Activated CD8-positive, alpha-beta memory T cell treated with anti-CD3 and anti-CD28 coated beads, Interleukin-2, amount 10 ng/mL, durations not matched to agents 7 days and 5 days (primary cell): Measurements from ENCODE around the gene PTX4. TPM values are rescaled to one million over a fixed set of nuclear protein-coding genes. Genes with fewer than 3 reads are reported as not detected.

Experiments used
- ATAC-seq: fragments of 150-1000 bp; cut with Tn5 transposase; one replicate; pipeline ENCODE4 v1.10.0; 2021; ENCODE audit warnings: moderate library complexity
- CTCF ChIA-PET: fragments of 350-600 bp; sonication (Branson Sonifier 250); formaldehyde crosslinking; loops from one replicate; lab custom pipeline; 2021; ENCODE audit warnings: antibody characterized with exemption; lab: Charles Lee
- DNase-seq: peaks from one replicate; pipeline ENCODE4 v3.0.0-alpha.2; 2020
- H3K27ac Mint-ChIP-seq: one replicate; pipeline ENCODE4 v1.8.0; 2021; ENCODE audit warnings: mild to moderate bottlenecking, mixed read lengths
- H3K27me3 Mint-ChIP-seq: one replicate; pipeline ENCODE4 v1.8.0; 2021; ENCODE audit warnings: mixed read lengths
- H3K36me3 Mint-ChIP-seq: one replicate; pipeline ENCODE4 v1.8.0; 2021; ENCODE audit warnings: mild to moderate bottlenecking, mixed read lengths
- H3K4me1 Mint-ChIP-seq: one replicate; pipeline ENCODE4 v1.8.0; 2021; ENCODE audit warnings: mixed read lengths
- H3K4me3 Mint-ChIP-seq: one replicate; pipeline ENCODE4 v1.8.0; 2021; ENCODE audit warnings: mild to moderate bottlenecking, moderate library complexity, mixed read lengths
- H3K9me3 Mint-ChIP-seq: one replicate; pipeline ENCODE4 v1.8.0; 2022; ENCODE audit warnings: low read depth, mixed read lengths
- total RNA-seq, 2 experiments: library from RNA; stranded (reverse); gene quantifications; one replicate each; pipeline ENCODE4 v1.2.3, GENCODE V29; 2021

Gene PTX4, protein sequence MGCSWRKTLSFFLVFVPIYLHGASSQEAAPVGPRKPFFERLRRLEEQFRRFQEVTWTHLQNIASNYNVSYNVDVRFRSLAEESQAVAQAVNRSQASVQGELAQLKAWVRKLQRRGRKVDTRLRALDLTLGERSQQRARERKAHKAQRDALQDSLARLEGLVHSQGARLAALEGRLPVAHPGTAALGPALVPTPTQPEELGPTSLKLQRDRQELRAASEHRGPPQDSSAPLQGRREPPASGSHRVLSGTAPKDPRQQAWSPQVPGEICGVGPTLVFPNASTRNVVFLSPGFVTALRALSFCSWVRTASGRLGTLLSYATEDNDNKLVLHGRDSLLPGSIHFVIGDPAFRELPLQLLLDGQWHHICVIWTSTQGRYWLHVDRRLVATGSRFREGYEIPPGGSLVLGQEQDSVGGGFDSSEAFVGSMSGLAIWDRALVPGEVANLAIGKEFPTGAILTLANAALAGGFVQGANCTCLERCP
- total RNA-seq, result not detected

DNA sequence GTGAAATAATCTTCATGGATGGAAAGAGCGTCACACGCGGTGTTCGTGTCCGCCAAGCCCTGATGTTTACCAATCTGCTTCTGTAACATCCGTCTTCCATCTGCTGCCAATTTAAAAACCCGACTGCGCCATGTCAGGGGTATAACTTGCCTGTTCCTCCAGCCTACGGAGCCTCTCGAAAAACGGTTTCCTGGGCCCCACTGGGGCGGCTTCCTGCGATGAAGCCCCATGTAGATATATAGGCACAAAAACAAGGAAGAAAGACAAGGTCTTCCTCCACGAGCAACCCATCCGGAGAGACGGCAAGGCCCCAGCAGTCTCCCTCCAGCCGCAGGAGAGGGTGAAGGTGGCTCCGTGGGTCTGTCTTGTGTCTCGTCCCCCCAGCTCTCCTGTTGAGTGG is at the start of gene PTX4:
TSS of gene PTX4 (minus strand) at position 326 of the 400 bp plus-strand sequence. CDS start at position 291, 35 bp downstream.
- Mint-ChIP-seq H3K27me3 (no peaks in the 10 kb centered on the region), H3K4me3 (no peak within 1 kb of the TSS), H3K9me3 (no peaks in the 10 kb centered on the region), H3K27ac (no peak within 1 kb of the TSS), H3K4me1 (peaks cover 8% of the 10 kb centered on the region), H3K36me3 (no peaks in the 10 kb centered on the region)
- ATAC-seq (no peak), DNase-seq (no peak)
- CTCF ChIA-PET, result no interaction called here

DNA sequence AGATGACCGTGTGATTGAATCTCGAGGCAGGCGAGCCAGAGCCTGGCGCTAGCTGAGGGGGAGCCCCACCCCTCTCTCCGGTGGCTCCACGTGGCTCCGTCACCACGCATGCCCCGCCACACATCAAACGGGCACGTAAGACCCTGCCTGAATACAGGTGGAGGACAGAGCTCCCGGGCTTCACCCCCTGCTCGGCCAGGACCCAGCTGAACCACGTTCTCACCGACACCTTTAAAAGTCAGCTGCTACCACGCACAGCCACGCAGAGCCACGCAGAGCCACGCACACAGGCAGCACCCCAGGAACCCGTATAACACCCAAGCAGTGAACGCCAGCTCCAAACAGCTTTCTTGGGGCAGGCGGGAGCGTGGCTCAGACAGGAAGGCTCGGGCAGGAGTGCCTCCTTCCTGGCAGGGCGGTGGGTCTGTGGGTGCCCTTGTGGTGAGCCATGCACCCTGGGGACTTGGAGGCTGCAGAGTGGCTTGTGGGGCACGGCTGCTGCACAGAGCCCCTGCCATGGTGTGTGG is 49.1 kb upstream of the PTX4 start:
- H3K4me1 Mint-ChIP-seq, result peaks cover 60% of the 10 kb centered on the region
- peaks cover 32% of the 10 kb centered on the region for H3K36me3 Mint-ChIP-seq
- H3K27me3 Mint-ChIP-seq, result no peaks in the 10 kb centered on the region
- peak overlapping the region; percentile 45 for H3K4me3 Mint-ChIP-seq
- no peaks in the 10 kb centered on the region for H3K9me3 Mint-ChIP-seq
- peak overlapping the region; percentile 61 for H3K27ac Mint-ChIP-seq
- DNase-seq (peak; percentile 58), ATAC-seq (no peak)
- CTCF ChIA-PET, result interaction anchor here (1.2 to 1.6 kb wide), 3 partner anchors 10 to 168 kb away, joined by 3 to 5 read pairs (median 4); partner anchors contain the start of gene MAPK8IP3

DNA sequence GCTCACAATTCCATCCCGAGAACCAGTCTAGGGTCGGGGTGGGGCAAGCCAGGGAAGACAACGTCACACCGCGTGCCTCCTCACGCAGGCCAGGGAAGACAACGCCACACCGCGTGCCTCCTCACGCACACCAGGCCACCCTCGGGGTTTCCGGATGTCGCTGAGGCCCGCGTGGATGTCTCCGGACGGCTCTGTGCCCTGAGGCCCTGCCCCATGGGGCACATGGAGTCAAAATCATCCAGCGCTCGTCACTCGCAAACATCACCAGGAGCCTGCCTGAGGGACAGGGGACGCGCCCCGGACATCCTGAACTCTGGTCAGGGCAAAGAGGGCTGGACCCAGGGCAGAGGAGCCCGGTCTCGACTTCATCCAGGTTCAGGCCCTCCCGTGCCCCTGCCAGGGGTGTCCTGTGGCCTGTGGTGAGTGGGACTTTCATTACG is 48.4 kb upstream of the PTX4 start:
- Mint-ChIP-seq H3K27me3 (no peaks in the 10 kb centered on the region), H3K9me3 (no peaks in the 10 kb centered on the region), H3K4me1 (peaks cover 56% of the 10 kb centered on the region), H3K27ac (peak overlapping the region; percentile 73), H3K36me3 (peaks cover 32% of the 10 kb centered on the region), H3K4me3 (peak overlapping the region; percentile 94)
- ATAC-seq, result no peak
- DNase-seq, result no peak
- CTCF ChIA-PET, result no interaction called here

DNA sequence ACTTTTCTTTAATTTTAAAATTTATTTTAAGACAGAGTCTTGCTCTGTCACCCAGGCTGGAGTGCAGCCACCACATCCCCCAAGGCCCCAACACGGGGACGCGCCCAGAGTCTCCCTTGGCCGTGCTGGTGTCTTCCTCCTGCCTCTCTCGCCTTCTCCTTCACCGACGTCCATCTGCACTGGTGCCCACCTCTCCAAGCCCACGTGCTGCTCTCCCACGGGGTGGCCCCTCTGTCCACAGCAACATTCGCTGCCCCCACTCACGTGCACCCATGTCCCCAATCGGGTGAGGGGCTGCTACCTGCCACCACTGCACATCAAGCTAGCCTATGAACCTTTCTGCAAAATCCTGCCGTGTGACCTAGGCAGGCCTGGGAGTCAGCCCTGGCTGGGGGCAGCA is 47.9 kb upstream of the PTX4 start:
- Mint-ChIP-seq H3K4me3 (peak overlapping the region; percentile 94), H3K27ac (peak overlapping the region; percentile 73), H3K4me1 (peaks cover 53% of the 10 kb centered on the region), H3K36me3 (peaks cover 32% of the 10 kb centered on the region), H3K9me3 (no peaks in the 10 kb centered on the region), H3K27me3 (no peaks in the 10 kb centered on the region)
- ATAC-seq (no peak), DNase-seq (no peak)
- CTCF ChIA-PET, result interaction anchor here (1.6 to 1.7 kb wide), 2 partner anchors 116 to 169 kb away, joined by 4 read pairs; partner anchors contain the start of gene UQCC4

DNA sequence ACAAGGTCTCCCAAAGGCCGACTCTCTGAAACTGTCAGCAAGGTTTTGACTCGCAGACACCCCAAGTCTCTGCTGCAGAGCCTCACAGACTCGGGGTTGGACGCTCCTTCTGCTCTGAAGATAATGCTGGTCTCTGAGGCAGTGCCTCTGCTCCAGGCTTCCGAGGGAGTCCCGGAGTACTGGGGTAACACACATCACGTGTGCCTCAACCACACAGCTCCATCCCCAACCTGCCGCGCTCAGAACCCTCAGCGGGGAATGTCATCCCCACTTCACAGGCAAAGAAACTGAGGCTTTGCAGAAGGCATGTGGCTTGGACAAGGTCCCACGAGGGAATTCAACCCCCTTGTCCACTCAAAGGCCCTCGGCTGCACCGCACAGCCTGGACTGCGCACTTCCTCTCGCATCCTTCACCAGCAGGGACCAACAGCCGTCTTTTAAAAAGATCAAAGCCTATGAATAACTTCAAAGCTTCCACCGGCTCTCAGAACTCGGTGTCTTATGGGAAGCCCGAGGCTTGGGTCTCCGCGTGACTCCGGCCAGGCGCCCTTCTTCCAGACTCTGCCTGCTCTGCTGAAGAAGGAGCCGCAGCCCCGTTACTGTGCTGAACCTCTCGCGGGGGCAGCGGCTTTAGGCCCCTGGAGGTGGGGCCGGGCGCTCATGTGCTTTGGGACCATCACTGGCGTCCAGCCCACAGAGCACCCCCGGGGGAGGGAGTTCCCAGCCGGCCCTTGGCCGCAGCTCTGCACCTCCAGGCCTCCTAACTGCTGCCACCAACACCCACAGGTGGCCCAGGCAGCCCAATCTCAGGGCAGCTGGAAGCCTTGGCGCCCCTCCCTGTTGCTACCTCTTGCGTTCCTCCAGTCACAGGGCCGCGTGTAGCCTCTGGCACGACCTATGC is 46.9 kb upstream of the PTX4 start:
- peaks cover 53% of the 10 kb centered on the region for H3K4me1 Mint-ChIP-seq
- no peaks in the 10 kb centered on the region for H3K9me3 Mint-ChIP-seq
- peak overlapping the region; percentile 73 for H3K27ac Mint-ChIP-seq
- CTCF ChIA-PET, result interaction anchor here (1.1 to 1.7 kb wide), 6 partner anchors 10 to 173 kb away, joined by 3 to 5 read pairs (median 4); partner anchors contain the start of gene UQCC4
- DNase-seq (peak; percentile 60), ATAC-seq (peak; percentile 35)
- H3K4me3 Mint-ChIP-seq, result peak overlapping the region; percentile 94
- peaks cover 32% of the 10 kb centered on the region for H3K36me3 Mint-ChIP-seq
- no peaks in the 10 kb centered on the region for H3K27me3 Mint-ChIP-seq

DNA sequence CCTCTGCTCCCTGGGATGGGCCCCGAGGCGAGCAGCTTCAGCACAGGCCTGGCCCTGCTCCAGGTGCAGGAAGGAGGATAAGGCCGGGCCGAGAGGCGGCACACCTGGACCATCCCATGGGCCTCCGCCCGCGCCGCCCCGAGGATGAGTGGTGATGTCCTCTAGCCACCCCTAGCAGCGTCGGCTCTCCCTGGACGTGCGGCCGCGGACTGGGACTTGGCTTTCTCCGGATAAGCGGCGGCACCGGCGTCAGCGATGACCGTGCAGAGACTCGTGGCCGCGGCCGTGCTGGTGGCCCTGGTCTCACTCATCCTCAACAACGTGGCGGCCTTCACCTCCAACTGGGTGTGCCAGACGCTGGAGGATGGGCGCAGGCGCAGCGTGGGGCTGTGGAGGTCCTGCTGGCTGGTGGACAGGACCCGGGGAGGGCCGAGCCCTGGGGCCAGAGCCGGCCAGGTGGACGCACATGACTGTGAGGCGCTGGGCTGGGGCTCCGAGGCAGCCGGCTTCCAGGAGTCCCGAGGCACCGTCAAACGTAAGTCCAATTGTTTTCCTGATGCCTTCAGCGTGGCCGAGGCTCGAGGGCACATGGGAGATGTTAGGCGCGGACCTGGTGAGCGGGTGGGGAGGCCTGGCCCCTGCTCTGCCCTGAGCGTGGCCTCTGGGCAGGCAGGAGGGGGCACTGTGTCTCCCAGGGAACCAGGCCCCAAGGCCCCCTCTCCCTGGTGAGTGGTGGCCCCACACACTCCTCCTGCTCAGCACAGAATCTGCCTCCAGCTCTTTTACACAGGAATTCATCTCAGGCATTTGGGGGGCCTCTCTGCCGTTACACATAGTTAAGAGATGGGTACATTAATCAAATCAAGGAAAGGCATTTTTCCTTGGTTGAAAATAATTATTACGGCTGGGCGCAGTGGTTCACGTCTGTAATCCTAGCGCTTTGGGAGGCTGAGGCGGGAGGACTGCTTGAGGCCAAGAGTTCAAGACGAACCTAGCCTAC is 45.6 kb upstream of the PTX4 start:
- Mint-ChIP-seq H3K9me3 (no peaks in the 10 kb centered on the region), H3K4me1 (peaks cover 42% of the 10 kb centered on the region)
- DNase-seq, result peak; percentile 53

DNA sequence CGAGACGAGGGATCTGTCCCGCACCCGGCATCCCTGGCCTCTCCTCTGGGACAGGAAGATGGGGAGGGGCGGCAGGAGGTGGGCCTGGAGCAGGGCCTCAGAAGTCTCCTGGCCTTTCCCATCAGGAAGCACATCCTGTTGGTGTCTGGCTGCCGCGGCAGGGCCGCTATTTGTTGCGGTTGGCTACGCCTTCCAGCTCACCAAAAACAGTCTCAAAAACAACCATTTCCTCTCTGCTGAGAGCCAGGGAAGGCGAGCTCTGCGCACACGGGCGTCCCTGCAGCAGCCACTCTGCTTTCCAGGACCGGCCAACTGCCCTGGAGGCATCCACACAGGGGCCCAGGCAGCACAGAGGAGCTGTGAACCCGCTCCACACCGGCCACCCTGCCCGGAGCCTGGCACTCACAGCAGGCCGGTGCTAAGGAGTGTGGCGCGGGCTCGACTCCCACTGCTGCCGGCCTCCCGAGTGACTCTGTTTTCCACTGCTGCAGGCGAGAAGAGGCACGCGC is 44.8 kb upstream of the PTX4 start, which contains the start of gene TMEM204:
TSS of gene TMEM204 (plus strand) at position 224 of the 509 bp plus-strand sequence. CDS start 610 bp downstream, outside the sequence.
- Mint-ChIP-seq H3K4me3 (peak within 1 kb of the TSS; percentile 94), H3K27me3 (no peaks in the 10 kb centered on the region), H3K36me3 (peaks cover 28% of the 10 kb centered on the region), H3K27ac (peak within 1 kb of the TSS; percentile 73), H3K4me1 (peaks cover 36% of the 10 kb centered on the region), H3K9me3 (no peaks in the 10 kb centered on the region)
- DNase-seq (peak; percentile 78), ATAC-seq (peak; percentile 62)
- CTCF ChIA-PET, result interaction anchor here (1.0 to 1.5 kb wide), 3 partner anchors 40 to 172 kb away, joined by 3 to 4 read pairs (median 4); partner anchors contain the start of gene MAPK8IP3

More for the DNA sequence above, 45.6 kb upstream of the PTX4 start:
- Mint-ChIP-seq H3K4me3 (peak overlapping the region; percentile 94), H3K27me3 (no peaks in the 10 kb centered on the region), H3K27ac (peak overlapping the region; percentile 73), H3K36me3 (peaks cover 30% of the 10 kb centered on the region)
- peak; percentile 45 for ATAC-seq
- CTCF ChIA-PET, result interaction anchor here (1.0 to 1.7 kb wide), 6 partner anchors 25 to 174 kb away, joined by 3 to 4 read pairs (median 4); partner anchors contain the start of genes MAPK8IP3 and UQCC4

DNA sequence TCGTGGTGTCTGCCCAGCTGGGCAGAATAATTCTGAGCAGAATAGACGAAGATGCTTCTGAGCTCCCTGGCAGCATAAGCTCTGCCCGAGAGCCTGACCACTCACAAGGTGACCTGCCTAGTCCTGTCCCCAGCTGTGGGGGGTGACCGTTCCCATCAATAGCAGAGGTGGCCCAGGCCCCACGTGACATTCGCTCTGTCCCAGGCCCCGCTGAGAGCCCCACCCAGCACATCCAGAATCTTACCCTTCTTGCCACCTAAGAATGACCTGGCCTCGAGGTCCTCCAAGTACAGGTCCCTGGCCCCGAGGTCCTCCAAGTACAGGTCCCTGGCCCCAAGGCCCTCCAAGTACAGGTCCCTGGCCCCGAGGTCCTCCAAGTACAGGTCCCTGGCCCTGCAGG is 44.0 kb upstream of the PTX4 start:
- no peak for DNase-seq
- H3K36me3 Mint-ChIP-seq, result peaks cover 22% of the 10 kb centered on the region
- H3K27ac Mint-ChIP-seq, result peak overlapping the region; percentile 73
- H3K9me3 Mint-ChIP-seq, result no peaks in the 10 kb centered on the region
- no peaks in the 10 kb centered on the region for H3K27me3 Mint-ChIP-seq
- CTCF ChIA-PET, result interaction anchor here (1.0 to 1.5 kb wide), 3 partner anchors 39 to 173 kb away, joined by 3 to 4 read pairs (median 4); partner anchors contain the start of gene MAPK8IP3
- peaks cover 31% of the 10 kb centered on the region for H3K4me1 Mint-ChIP-seq
- ATAC-seq, result no peak
- no peak overlapping the region for H3K4me3 Mint-ChIP-seq

DNA sequence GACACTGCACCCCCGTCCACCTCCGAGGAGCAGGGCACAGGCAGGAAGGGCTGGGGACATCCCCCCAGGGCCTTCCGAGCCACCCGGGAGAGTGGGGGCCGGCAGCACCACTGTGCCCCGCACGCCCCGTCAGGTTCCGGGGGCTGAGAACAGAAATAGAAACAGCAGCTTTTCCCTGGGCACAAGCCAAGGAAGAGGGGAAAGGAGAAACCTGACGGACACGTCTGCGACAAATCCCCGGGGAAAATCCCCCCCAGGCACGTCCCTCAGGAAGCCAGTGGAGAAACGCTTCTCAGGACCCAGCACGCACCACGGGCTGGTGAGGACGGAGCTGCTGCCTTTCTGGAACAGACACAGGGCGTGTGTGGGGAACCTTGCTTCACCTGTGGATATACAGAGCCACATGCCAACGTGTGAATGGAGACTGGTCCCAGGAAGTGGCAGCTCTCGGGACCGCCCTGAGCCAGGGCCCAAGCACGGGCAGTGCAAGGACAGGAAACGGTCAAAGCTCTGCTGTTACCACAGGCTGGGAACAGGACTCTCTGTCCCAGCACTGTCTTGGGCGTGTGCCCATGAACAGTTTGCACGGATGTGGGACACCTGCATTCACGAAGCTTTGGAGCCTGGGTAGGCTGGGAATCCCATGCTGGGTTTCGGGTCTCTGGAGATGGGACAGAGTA is 43.5 kb upstream of the PTX4 start:
- Mint-ChIP-seq H3K4me1 (peaks cover 31% of the 10 kb centered on the region), H3K27me3 (no peaks in the 10 kb centered on the region), H3K9me3 (no peaks in the 10 kb centered on the region), H3K4me3 (no peak overlapping the region), H3K36me3 (peaks cover 18% of the 10 kb centered on the region), H3K27ac (peak overlapping the region; percentile 73)
- no peak for ATAC-seq
- DNase-seq, result no peak
- CTCF ChIA-PET, result interaction anchor here (1.5 kb wide), 1 partner anchor 47 kb away, joined by 4 read pairs; no protein-coding TSS in a partner anchor

DNA sequence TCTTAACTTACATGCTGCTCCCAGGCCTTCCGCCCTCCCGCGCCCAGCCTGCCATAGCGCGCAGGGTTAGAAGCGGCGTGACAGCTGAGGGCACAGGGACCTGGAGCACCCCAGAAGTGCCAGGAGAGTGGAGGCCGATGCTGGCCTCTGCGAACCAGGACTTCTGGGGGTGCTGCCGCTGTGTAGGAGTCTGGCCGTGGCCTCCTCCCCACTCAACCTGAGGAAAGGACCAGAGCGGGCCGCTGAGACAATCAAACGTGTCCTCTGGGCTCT is 42.8 kb upstream of the PTX4 start:
- Mint-ChIP-seq H3K4me3 (no peak overlapping the region), H3K27me3 (no peaks in the 10 kb centered on the region), H3K27ac (no peak overlapping the region), H3K9me3 (no peaks in the 10 kb centered on the region), H3K4me1 (peaks cover 31% of the 10 kb centered on the region), H3K36me3 (peaks cover 12% of the 10 kb centered on the region)
- ATAC-seq (no peak), DNase-seq (no peak)
- CTCF ChIA-PET, result no interaction called here

DNA sequence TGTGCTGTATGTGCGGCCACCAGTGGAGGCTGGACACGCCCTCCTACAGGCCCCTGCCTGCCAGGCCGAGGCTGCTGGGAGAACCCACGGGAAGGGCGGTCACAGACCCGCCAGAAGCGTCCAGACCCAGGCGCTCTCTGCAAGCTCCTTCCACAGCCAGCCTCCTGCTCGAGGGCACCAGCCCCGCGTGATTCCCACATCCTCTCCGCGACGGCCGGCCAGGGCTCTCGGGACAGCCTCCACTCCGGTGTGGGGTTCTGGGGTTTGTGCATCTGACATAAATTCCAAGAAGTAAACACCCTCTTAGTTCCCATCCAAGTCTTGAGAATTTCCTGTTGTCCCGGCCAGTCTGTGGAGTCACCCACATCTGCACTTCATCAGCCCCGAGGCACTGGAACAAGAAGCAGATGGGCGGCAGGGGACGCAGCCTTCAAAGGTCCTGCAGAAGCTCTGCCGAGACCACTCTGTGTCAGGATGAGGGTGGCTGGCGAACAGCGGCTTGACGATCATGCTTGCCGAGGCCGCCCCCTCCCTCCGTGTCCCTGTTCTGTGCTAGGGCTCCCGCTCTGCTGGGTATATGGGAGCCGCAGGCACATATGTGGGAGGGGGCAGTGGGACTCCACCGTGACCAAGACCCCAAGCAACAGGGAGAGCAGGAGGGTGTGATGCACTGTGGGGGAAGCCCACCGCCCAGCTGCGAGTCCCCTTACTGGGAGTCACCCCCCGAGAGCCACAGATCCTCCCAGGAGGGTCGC is 42.3 kb upstream of the PTX4 start:
- no peaks in the 10 kb centered on the region for H3K9me3 Mint-ChIP-seq
- ATAC-seq (no peak), DNase-seq (no peak)
- H3K36me3 Mint-ChIP-seq, result peaks cover 11% of the 10 kb centered on the region
- no peak overlapping the region for H3K4me3 Mint-ChIP-seq
- CTCF ChIA-PET, result no interaction called here
- H3K27me3 Mint-ChIP-seq, result no peaks in the 10 kb centered on the region
- H3K4me1 Mint-ChIP-seq, result peaks cover 27% of the 10 kb centered on the region
- H3K27ac Mint-ChIP-seq, result no peak overlapping the region
